DMS53 treated with DMSO at 0.1 percent for 48 hours (cell line): ENCODE measurements around the gene GUK1.
A peak's percentile ranks its signal among the peaks of the same experiment; 100 is the strongest.
"Not testable (repeated sequence)": the region's sequence is repeated elsewhere in the genome, so short reads cannot be mapped to it uniquely, and the experiment has no call there.

ENCODE experiments used
- DNase-seq: peaks from one replicate; lab custom pipeline; 2025; ENCODE audit not compliant: unreplicated experiment; lab: John Stamatoyannopoulos, UW

Gene GUK1

DNA sequence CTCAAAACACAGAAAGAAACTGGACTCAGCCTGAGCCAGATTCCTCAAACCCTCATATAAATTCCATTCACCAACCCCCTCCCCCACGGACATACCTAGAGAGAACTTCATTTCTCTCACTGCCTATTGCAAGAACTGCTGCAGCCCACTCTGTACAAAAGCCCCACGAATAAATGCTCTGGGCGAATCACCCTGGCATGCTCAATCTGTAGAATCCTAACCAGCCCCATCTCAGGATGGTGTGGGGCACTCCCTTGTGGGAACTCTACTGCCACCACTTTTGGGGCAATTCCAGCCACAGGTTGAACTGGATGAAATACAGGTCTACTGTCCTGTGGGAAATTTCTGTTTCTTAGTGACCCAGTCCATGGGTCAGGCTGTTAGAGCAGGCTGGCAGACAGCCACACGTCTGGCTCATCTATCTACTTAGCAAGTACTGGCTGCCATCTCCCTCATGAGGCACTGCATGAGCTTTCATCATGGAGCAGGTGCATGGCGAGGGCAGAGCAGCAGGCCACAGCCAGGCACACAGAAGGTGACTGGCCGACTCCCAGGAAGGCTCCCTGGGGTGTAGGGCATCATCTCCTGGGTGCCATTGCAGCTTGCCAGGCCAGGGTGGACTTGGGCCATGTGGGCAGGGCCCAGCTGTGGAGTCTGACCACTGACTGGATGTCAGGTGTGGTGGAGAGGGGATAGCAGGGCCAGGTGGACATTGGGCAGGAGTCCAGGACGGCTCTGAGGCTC lies 35.4 kb upstream of the GUK1 start:
- no peak for DNase-seq

DNA sequence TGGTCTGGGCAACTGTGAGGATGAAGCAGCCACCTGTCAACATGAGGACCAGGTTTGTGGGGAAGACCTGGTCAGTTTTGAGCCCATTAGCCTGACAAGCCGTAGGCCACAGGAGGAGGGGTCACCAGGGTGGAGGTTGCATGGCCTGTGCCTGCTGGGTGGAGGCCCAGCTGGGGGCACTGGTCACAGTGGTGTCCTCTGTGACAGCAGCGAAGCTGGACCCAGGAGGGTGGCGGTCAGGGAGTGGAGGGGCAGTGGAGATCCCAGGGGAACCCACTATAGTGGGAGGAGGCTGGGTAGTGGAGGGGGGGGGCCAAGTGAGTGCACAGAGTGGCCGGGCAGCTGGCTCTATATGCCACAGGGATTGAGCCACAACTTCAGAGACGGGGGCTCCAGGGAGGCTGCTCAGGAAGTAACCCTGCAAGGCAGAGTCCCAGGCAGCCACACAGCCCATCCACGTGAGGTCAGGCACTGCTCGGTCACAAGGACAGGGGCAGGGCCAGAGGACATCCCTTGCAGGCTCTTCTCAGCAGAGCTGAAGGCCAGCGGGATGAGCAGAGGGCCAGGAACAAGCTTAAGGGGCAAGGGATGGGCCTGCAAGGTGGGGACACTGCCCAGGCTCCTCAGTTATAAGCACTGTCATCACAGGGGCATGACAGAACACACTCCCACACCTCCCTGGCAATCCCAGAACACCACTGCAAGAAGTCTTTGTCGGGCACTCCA lies 34.6 kb upstream of the GUK1 start:
- DNase-seq = no peak

DNA sequence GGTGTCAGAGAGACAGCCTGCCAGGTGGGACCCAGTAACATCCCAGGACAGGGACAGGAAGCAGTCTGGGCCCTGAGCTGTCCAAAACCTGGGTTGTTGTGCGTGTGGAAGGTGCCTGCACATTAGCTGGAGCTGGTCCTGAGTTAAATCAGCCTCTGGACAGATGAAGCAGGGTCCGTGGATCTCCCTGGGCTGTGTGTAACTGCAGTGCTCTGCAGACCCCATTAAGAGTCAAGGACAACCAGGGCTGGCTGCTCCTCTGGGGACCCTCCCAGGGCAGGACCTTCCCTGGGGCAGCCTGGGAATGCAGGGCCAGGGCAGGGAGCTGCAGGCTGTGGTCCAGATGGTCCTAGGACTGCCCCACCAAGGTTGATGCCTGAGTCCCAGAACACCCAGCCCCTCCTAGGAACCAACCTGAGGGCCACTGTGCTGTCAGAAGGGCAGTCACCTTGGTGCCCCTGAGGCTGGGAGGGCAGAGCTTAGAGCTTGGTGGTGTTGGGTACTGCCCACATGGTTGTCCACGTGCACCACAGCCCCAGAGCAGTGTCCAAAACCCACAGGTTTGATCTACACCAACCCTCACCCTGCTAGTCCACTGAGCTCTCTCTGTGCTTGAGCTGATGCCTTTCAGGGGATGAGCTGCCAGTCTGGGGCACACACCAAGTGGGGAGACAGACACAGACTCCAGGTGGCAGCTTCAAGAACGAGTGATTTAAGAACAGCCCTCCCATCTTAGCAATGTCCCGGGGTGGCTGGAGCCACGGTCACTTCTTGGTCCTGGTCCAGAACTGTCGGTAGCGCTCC lies 33.9 kb upstream of the GUK1 start:
- DNase-seq = no peak

DNA sequence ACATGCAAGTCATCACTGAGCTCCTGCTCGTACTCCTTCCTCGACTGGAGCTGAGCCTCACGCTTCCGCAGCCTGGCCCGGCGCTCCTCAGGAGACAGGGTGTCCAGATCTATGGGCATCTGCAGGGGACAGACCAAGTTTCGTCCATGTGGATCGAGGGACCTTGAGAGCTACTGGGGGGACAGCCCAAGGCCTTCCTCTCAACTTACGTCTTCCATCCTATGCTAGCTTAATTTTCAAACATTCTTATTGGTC lies 33.4 kb upstream of the GUK1 start:
- DNase-seq = no peak

DNA sequence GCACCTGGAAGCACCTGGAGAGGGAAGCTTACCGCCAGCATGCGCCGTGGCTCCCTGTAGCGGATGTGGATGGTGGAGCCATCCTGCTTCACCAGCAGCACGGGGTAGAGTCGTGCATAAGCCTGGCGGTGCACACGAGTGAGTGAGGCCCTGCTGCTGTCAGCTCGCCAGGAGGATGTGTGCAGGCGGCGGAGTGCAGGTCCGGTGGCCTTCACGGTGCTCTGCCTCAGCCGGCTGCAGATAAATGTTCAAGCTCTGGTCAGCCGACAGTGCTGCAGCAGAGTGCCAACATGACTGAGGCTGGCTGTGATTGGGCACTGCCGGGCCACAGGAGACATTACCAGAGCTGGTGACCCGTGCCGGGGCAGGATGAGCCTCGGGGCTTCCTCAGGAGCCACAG lies 32.4 kb upstream of the GUK1 start:
- DNase-seq = no peak

DNA sequence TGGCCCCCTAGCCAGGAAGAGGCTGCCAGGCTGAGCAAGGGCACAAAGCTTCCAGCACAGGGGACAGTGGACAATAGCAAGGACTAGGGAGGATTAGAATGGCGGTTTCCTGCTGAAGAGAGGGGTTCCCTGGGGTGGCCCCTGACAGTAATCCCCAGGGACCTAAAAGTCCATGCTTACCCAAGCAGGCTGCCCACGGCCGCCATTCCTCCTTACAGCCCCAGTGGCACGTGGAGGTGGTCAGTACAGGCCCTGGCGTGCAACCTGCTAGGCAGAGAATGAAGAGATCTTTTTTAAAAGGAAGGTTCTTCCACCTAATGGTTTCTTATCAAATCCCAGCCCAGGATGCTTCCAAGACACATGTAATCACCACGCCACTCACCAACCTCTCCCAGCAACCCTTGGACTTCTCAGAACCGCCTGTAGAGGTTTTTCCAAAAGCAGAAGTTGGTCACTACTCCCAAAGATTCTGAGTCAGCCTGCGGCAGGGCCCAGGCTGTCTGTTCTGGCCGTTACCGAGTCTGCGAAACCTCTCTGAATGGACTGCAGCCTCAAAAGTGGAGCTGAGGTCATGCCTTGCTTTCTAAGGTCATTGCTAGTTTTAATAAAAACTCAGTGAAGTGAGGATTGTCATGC lies 31.9 kb upstream of the GUK1 start:
- DNase-seq = no peak

DNA sequence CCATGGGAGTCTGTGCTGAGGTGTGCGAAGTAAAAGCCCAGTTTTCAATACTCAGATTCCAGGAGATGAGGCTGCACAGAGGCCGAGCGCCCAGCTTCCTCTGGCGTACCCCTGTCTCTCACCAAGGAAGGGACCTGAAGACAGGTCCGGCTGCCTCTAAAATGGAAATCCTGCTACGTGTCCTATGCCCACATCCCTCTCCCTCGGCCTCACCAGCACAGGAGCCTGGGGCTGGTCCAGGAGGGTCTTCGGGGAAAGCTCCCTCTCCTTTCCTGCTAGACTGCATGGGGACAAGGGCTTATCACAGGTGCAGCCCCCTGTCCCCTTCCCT lies 31.4 kb upstream of the GUK1 start:
- no peak for DNase-seq

DNA sequence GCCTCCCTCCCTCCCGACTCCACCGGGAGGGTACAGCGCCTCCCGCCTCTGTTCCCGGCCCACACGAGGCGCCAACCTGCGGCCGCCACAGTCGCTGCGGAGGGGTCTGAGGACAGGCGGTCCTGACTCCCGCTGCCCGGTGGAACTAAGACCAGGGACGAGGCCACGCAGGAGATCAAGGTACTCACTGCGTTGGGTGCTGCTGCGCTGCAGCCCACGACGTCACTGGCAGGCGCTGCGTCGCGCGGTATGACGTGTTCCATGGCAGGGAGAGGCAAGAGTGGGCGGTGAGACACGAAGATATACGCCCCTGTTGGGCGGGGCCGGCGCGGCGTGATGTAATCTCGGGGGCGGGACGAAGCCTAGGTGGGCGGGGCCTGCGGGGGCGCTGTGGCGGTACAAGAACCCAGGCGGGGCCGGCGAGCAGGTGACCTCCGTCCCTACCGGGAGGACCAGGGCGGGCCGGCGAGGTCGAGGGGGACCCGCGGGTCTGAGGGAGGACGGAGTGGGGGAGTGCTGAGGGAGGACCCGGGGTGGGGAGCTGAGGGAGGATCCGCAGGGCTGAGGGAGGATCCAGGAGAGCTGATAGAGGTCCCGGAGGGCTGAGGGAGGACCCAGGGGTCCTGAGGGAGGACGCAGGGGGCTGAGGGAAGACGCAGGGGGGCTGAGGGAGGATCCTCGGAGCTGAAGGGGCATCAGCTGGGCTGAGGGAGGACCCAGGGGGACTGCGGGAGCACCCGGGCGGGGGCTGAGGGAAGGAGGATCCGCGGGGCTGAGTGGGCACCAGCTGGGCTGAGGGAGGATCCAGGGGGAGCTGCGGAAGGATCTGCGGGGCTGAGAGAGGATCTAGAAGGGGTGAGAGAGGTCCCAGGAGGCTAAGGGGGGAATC lies 30.8 kb upstream of the GUK1 start, which contains the start of gene MRPL55:
TSS of gene MRPL55 (minus strand) at position 227 of the 889 bp plus-strand sequence. CDS start 1,039 bp downstream, outside the sequence.
- peak; percentile 86 for DNase-seq

DNA sequence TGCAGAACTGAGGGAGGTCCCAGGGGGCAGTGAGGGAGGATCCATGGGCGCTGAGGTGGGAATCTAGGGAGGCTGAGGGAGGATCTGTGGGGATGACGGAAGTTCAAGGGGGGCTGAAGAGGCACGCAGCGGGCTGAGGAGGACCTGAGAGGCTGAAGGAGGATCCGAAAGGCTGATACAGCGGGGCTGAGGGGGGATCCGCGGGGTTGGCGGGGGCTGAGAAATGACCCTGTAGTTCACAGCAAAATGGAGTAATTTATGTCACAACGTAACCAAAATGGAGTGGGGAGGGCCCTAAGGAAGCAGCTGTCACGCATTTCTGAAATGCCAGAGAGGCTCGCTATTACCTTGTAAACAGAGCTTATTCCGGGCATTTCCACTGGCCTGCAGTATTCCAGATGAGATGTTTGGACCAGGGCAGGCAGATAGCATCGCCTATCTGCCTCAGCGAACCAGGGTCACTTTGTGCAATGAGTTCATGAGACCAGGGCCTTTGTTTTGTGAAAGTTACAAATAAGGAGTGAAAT lies 30.1 kb upstream of the GUK1 start:
- peak; percentile 8 for DNase-seq

DNA sequence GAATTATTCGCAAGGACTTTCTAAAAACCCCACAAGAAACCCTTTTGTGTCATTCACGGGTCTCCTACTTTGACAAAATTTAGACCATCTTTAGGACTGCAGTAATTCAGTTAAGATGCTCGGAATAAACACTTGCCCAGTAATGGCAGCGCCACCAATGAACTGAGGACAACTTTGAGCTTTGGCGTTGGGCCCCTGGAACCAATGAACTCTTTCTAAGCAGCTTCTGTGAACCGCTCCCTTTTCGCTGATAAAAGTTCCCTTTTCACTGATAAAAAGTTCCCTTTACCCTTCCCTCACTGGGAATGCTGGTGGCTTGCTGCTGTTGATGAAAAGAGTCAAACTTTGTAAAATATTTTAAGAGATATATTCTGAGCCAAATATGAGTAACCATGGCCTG lies 29.5 kb upstream of the GUK1 start:
- no peak for DNase-seq

DNA sequence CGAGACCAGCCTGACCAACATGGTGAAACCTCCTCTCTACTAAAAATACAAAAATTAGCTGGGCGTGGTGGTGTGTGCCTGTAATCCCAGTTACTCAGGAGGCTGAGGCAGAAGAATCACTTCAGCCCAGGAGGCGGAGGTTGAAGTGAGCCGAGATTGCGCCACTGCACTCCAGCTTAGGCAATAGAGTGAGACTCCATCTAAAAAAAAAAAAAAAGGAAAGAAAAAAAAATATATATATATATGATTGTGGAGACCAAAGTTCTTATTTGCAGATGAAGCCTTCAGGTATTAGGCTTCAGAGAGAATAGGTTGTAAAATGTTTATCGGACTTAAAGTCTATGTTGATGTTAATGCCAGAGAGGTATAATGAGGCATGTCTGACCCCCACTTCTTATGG lies 28.8 kb upstream of the GUK1 start:
- not testable (repeated sequence) for DNase-seq

DNA sequence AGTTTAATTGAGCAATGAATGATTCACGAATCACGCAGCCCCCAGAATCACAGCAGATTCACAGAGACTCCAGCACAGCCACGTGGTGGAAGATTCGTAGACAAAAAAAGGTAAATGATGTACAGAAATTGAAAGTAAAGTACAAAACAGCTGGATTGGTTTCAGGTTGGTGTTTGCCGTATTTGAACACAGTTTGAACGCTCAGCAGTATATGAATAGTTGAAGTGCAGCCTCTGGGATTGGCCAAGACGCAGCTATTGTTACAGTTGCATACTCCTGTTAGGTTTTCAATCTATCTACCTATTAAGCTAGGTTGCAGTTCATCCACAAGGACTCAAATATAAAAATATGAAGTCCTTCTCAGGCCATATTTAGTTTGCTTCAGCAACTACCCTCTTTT lies 27.9 kb upstream of the GUK1 start:
- DNase-seq = no peak

DNA sequence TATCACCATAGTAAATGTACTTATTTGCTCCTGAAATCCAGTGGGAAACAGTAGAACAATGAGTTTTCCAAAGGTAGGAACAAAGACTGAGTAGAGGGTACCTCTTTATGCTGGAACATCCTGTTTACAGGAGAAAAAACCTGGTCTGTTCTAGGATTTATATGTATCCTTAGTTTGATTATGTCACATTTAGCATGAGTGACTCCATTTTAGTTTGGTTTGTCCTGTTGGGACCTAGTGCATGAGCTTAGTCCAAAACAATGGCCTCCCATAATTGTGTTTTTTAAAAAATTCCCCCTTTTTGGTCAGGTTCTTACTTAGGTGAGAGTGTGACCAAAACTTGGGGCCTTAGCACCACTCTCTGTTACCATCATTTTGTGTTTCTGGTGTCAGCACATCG lies 27.5 kb upstream of the GUK1 start:
- DNase-seq = no peak

DNA sequence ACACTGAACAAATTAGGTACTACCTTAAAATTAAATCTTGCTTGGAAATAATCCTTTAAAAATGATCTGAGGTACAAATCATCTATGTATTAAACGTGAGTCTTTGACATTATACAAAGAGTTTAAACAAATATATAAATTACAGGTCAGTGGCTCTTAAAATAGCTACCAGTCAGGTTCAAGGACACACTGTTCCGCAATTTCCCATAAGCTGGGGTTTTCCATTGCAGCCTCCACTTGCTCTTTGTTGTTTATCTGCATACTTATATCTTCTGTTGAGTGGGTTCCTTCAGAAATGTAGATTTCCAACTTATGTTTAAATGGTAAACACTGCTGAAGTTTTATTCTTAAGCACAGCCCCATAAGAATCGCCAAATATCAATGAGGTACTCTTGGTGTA lies 25.3 kb upstream of the GUK1 start:
- DNase-seq = no peak

DNA sequence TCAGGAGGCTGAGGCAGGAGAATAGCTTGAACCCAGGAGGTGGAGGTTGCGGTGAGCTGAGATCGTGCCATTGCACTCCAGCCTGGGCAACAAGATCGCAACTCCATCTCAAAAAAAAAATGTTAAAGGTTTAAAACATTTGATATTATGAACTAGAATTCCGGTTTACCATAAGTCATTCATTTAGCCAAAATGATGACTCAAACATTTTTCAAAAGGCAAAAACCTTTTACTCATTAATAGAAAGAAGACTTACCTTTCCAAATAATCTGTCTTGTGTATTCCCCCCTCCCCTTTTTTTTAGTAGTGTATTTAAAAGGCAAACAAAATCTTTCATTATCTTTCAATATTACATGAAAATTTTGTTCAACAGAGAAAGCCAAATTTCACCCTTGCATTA lies 22.7 kb upstream of the GUK1 start:
- no peak for DNase-seq

DNA sequence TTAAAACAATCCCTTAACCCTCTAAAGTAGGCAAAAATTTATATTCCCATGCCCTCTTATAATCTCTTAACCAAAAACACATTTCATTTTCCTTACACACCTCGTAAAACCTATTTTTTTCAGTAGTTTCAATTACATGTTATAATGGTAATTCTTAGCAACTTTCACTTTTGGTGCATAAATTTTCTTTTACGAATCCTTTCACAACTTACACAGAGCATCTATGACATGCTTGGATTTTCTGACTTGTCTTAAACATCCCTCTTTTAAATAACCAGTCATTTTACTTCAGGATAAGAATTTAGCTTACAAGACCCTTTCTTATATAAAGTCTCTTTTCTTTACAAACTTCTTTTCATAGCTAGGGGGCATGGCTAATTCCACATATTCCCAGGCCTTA lies 22.0 kb upstream of the GUK1 start:
- DNase-seq = no peak

DNA sequence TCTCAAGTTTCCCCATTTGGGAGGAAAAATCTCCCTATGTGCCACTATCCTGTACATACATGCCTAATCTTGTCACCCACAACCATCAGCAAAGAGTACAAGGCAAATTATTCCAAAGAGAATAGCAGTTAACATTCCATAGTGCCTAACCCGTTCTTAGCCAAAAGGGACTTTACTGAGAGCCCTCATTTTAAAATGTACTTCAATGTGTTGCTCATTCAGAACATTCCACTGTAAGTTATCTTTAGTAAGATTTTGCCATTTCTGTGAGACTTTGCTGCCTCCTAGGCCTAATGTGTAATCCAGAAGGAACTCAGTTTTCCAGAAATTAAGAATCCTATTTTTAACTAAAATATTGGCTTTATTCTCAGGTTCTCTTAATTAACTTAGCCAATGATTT lies 19.7 kb upstream of the GUK1 start:
- DNase-seq = no peak

DNA sequence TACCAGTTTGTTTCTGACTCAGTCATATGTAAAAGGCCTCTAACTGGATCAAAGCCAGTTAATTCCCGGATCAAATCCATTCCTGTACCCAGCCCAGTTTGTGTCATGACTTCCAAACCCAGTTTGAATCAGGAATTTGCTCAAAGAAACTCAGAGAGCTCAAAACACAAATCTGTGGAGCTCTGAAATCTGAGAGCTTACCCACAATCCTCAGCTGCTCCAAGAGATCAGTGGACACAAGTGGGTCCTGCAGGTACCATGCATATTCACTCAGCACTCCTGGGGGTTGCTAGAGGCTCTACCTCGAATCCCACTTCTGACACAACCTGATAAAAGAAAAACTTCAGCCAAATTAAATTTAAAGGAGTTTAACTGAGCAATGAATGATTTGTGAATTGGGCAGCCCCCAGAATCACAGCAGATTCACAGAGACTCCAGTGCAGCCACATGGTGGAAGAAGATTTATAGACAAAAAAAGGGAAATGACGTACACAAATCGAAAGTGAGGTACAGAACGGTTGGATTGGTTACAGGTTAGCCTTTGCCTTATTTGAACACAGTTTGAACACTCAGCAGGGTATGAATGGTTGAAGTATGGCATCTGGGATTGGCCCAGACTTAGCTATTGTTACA lies 19.1 kb upstream of the GUK1 start:
- DNase-seq = no peak

DNA sequence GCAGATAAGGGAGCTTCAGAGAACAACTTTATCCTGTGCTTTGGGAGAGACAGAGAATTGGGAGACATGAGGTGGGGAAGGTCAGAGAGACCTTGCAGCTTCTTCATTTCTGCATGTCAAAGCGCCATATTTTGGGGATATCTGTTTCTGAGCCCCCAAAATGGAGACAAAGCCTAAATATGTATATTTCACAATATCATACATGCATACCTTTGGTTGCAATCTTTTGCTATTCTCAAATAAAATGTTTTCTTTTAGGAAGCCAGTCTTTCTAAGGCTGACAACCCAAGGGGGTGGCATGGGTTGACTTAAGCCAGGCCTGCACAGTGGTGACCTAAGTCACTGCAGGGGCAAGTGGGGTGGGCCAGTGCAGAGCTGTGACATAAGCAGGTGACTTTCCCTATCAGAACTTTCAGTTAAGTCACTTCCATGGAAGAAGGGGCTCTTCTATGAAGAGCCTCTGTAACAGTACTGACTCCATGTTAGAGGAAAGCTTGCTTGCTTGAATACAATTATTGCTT lies 17.1 kb upstream of the GUK1 start:
- no peak for DNase-seq

DNA sequence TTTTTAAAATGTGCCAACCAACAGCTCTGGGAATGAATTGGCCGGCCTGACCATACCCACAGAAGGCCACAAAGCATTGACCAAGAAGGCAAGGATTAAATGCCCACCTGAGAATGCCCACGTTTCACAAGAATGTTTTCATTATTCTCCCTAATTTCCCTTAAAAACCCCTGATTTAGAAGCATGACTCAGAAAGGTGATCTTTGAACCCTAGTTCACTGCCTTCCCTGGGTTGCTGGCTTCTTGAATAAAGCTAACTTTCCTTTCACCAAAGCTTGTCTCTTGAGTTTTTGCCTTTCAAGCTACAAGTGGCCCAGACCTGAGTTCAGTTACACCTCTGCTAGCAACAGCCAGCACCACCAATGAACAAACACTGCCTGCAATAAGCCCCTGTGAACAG lies 16.6 kb upstream of the GUK1 start:
- no peak for DNase-seq
